Hepatic stellate cell (primary cell): ENCODE results near the gene MT1E.
"Not testable (repeated sequence)": the region's sequence is repeated elsewhere in the genome, so short reads cannot be mapped to it uniquely, and the experiment has no call there.

Source experiments
- DNase-seq: peaks from one replicate; pipeline ENCODE4 v3.0.0; 2011; ENCODE audit warnings: low spot score

Gene MT1E

DNA sequence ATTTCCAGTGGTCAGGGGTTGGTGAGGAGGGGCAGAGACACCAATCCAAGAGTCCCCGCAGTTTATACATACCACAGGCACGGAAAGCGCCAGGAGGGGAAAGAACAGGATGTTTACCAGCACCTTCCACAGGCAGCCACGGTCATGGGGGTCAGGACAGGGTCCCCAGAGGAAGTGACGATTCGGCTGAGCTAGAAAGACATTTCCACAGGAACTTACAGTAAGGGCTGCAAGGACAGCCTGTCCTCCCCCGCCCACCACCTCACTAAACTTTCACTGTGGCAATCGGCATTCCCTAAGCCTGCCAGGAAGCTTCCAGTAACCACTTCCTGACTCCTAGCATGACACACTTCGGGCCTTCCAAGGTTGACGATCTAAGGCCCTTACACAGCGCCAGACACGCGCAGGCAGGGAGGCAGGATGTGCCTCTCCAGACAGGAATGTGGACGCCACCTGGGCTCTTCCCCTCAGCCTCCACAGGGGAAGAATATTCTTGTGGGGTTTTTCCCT, 18.4 kb upstream of the MT1E start:
- DNase-seq, result peak; percentile 89

DNA sequence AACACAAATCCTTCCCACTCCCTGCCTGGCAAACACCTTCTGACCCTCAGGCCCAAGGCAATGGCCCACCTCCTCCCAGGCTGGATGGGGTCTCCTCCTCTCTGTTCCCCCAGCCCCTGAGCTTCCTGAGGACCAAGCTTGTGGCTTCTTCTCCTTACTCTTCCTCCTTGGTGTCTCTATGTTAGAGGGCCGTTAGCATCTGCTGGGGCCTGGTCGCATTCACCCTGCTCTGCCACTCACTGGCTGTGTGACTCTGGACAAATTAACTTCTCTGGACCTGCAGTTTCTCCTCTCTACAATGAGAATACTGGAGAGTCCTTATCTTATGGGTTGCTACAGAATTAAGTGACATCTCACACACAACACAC, 17.9 kb upstream of the MT1E start:
- no peak for DNase-seq

DNA sequence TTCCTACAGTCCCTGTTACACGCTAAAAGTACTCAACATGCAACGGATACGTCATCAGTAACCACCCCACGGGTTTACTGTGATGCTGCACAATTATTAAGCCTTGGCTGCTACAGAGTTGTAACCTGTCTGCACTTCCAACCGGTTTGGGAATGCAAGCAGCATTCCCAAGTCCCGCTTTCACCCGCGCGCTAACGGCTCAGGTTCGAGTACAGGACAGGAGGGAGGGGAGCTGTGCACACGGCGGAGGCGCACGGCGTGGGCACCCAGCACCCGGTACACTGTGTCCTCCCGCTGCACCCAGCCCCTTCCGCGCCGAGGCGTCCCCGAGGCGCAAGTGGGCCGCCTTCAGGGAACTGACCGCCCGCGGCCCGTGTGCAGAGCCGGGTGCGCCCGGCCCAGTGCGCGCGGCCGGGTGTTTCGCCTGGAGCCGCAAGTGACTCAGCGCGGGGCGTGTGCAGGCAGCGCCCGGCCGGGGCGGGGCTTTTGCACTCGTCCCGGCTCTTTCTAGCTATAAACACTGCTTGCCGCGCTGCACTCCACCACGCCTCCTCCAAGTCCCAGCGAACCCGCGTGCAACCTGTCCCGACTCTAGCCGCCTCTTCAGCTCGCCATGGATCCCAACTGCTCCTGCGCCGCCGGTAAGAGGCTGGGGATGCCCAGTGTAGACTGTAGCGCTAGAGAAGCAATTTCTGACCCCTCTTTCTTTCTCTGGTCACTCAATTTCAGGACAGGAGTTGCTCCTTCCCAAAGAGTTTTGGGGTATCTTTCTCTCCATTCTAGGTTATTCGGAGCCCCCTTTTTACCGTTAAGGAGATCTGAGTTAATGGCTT, 17.3 kb upstream of the MT1E start, which contains the start of gene MT2A:
MT2A (plus strand) TSS at position 542 of the 833 bp plus-strand sequence; CDS start at position 614, 72 bp downstream.
- peak; percentile 91 for DNase-seq

DNA sequence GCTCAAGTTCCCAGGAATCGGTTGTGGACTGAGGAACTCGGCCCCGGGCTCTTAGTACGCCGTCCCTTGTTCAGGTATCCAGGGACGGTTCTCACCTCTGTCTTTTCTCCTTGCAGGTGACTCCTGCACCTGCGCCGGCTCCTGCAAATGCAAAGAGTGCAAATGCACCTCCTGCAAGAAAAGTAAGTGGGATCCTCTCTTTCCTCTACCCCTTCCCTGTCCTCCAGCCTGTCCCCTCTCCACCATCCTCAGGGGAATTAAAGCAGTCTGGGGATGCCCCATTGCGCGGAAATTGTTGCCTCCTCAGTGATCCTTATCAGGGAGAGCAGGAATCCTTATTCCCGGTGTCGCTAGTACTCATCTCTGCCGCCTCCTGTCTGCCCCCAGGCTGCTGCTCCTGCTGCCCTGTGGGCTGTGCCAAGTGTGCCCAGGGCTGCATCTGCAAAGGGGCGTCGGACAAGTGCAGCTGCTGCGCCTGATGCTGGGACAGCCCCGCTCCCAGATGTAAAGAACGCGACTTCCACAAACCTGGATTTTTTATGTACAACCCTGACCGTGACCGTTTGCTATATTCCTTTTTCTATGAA, 16.6 kb upstream of the MT1E start:
- DNase-seq, result no peak

DNA sequence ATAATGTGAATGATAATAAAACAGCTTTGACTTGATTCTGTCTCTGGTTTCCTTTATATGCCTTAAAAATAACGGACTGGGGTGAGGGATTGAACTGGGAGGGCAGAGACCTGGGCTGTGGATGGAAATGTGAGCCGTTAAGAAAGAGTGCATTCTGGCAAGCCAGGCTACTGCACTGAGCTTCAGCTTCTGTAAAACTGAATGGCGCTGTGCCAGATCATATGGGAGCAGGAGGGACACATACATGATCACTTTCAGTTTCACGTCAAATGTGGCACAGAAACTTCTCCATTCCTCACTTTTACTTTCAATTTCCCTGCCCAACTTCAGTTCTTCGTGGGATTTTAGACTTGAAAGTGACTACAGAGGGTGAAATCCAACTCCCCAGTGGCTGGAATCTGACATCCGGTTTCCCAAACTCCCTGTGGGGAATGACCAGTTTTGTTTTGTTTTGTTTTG, 16.1 kb upstream of the MT1E start:
- peak; percentile 87 for DNase-seq

DNA sequence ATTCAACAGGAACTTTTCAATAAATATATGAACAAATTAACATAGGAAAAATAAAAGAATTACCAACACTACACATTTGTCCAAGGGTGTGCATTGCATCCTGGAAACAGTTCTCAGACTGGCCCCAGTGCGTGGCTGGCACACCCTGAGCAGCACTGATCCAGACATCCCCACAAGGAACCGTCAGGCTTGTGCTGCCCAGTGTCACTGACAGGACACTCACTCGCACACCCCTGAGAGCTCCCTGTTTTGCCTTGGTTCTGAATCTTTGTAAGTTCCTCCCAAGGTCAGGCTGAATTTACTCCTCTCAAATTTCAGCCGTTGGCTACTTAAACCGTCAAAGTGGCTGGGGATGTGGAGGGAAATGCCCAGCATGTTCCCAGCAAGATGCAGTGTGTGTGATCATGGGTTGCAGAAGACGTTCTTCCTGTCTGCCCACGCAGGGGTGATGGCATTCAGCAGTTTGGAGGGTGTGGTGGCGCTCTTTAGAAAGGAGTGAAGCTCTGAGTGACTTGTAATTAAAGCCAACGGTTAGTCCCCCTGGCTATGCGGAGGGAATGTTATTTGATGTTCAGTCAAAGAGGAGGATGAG, 15.5 kb upstream of the MT1E start:
- DNase-seq, result no peak

DNA sequence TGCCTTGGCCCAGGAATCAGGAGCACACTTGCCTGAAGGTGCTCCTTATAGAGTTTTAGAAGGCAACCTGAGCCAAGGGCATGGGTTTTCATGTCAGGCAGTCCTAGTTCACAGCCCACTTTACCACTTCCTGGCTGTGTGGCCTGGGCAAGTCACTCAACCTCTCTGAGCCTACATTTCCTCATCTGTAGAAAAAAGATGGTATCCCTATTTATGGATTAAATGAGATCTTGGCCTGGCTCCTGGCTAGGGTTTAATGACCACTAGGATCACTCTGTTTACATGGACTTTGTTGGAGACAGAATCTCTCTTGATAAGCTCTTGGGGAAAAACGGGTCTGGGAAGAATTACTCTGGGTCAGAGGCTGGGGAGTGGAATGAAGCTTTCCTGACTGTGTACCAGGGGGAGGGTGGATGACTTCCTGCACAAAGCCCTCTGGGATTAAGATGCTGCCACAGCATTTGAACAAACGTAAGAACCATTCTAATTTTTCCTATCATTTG, 14.9 kb upstream of the MT1E start:
- peak; percentile 58 for DNase-seq

DNA sequence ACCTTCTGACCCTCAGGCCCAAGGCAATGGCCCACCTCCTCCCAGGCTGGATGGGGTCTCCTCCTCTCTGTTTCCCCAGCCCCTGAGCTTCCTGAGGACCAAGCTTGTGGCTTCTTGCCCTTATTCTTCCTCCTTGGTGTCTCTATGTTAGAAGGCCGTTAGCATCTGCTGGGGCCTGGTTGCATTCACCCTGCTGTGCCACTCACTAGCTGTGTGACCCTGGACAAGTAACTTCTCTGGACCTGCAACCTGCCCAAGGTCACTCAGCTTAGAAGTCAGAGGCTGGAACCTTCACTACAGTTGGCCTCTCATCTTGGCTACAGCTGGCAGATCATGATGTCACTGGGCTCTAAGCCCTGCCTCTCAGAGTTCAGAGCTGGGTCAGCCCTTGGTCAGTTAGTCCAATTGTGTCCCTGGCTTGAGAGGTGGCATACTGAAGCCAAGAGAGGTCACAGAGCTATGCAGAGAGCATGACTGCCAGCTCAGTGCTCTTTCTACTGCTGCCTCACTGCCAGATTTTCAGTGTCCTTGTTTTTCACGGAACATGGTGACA, 14.2 kb upstream of the MT1E start:
- no peak for DNase-seq

DNA sequence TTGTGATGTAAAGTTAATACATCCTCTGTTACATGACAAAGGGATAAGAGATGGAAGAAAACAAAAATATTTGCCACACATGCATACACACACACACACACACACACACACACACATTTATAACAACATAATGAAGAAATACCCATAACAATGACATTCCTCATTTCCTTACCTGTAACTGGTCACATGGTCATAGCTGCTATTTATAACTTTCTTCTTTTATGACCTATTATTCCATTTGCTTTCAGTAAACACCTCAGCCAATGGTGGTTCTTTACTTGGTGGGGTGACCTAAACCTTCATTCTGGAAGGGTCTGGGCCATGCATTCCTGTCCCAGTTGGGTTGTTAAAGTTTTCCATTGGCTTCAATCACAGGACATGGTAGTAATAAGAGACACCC, 11.9 kb upstream of the MT1E start:
- DNase-seq, result no peak

DNA sequence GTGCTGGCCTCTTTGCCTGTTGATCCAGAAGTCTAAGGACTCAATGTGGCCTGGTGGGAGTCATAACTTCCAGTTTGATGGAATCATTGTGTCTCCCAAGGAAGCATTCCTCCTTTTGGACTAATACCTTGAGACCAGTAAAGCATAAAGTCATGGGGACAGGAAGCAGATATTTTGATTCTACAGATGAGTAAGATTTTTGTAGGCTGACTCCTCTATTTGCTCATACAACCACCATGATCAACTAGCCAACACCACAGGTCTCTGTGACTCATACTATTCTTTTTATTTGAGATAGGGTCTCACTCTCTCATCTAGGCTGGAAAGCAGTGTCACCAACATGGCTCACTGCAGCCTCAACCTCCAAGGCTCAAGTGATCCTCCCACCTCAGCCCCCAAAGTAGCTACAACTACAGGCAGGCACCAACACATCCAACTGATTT, 11.0 kb upstream of the MT1E start:
- DNase-seq, result peak; percentile 52

DNA sequence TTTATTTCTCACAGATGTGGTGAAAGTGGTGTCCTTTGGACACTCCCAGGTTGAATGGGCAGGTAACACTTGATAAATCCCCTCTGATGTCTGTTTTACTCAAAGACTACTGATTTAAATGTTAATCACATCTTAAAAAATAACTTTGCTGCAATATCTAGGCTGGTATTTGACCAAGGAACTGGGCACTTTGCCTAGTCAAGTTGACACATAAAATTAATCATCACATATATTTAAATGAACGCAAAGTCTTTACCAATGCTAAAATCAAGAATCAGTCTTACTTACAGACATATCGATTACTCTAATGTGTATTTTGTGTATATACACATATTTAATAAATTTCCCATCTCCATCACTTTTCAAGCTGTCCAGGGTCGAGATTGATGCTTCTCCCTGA, 10.2 kb upstream of the MT1E start:
- no peak for DNase-seq

DNA sequence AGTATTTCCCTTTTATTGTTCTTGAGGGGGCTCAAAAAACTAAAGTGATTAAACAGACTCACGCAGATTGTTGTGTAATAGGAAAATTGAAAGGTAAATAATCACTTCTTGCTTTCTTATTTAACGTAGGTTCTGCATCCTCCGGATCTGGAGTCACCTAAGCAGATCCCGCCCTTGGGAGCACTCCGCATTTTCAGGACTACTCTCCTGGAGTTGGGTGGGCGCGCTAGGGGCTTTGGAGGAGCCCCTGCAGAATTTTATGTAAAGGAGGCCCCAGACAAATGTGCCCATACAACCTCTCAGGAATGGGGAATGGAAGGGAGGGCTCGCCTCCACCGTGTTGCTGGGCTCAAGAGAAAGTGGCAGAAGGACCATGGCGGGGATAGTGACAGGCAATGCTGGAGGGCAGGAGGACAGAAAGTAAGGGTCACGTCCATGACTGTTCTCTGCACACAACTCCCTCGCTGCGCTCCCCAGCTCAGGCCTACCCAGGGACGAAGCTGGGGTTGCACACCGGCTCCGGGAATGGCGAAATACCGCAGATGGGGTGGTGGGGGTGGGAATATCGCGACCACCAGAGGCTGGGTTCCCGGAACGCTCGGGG, 8.9 kb upstream of the MT1E start:
- DNase-seq, result no peak

DNA sequence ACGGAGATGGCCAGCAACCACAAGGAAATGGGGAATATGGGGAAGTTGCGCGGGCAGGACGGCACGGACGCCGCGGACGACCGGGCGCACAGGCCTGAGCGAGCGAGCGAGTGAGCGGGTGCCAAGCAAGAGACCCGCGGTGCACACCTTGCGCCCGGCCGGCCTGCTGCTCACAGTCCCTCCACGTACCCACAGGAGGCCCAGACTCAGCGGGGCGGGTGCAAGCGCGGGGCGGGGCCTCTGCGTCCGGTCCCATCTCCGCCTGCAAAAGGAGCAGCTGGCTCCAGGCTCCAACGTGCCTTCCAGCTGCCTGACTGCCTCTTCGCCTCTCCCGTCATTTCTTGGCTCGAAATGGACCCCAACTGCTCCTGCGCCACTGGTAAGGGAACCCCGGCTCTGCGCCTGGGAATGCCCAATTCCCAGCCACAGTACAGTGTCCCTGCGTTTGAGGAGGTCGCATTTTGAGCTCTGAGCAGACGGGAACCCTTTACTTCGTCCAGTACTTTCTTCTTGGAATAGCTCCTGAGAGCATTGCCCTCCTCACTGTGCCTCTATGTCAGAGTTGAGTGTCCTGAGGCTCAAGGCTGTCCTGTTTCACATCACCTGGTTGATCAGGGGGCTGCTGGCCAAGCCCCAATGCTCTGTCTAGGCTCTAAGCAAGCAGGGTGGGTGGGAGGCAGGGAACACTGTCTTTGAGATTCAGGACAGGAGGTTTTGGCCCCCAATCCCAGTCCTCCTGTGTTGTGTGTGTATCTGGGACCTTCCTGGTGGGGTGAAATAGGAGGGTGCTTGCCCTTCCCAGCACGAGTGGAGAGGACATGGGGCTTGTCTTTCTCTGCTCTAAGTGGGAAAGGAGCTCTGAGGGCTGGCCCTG, 8.1 kb upstream of the MT1E start:
- peak; percentile 67 for DNase-seq

DNA sequence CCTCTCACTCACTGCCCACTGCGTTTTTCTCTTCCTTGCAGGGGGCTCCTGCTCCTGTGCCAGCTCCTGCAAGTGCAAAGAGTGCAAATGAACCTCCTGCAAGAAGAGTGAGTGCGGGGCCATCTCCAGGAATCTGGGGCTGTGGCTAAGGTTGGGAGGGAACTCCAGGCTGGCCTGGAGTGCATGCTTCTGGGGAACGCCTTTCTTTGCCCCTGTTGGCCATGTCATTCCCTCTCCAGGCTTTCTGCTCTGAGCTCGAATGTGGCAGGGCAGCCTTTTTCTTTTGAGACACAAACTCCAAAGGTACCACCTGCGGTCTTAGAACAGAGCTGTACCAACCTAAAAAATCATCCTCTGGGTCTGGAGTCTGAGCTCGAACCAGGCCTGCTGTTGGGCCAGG, 7.4 kb upstream of the MT1E start:
- DNase-seq, result no peak

DNA sequence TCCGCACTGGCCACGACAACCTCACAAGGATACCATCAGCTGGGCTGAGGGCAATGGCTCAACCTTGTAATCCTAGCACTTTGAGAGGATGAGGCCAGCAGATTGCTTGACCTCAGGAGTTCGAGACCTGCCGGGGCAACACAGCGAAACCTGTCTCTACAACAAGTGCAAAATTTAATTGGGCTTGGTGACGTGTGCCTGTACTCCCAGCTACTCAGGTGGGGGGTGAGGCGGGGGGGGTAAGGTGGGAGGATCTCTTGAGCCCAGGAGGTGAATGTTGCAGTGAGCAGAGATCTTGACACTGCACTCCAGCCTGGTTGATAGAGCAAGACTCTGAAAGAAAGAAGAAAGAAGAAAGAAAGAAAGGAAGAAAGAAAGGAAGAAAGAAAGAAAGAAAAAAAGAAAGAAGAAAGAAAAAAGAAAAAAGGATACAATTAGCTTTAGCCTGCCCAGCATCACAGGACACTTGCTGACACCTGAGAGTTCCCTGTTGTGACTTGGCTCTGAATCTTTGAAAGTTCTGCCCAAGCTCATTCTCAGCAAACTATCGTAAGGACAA, 5.2 kb upstream of the MT1E start:
- DNase-seq, result no peak

DNA sequence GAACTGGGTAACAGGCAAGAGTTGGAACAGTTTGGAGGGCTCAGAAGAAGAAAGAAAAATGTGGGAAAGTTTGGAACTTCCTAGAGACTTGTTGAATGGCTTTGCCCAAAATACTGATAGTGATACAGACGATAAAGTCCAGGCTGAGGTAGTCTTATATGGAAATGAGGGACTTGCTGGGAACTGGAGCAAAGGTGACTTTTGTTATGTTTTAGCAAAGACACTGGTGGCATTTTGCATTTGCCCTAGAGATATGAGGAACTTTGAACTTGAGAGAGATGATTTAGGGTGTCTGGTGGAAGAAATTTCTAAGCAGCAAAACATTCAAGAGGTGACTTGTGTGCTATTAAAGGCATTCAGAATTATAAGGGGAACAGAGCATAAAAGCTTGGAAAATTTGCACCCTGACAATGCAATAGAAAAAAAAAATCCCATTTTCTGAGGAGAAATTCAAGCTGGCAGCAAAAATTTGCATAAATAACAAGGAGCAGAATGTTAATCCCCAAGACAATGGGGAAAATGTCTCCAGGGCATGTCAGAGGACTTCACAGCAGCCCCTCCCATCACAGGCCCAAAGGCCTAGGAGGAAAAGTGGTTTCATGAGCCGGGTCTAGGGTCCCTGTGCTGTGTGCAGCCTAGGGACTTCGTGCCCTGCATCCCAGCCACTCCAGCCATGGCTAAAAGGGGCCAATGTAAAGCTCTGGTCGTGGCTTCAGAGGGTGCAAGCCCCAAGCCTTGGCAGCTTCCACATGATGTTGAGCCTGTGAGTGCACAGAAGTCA, 3.7 kb upstream of the MT1E start:
- not testable (repeated sequence) for DNase-seq

DNA sequence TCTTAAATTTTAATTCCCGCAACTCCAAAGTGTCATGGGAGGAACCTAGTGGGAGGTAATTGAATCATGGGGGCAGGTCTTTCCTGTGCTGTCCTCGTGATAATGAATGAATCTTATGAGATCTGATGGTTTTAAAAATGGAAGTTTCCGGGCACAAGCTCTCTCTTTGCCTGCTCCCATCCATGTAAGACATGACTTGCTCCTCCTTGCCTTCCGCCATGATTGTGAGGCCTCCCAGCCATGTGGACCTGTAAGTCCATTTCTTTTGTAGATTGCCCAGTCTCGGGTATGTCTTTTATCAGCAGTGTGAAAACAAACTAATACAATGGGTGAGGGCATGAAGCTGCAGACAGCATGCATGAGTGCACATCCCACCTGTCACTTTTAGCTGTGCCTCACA, 2.4 kb upstream of the MT1E start:
- not testable (repeated sequence) for DNase-seq

DNA sequence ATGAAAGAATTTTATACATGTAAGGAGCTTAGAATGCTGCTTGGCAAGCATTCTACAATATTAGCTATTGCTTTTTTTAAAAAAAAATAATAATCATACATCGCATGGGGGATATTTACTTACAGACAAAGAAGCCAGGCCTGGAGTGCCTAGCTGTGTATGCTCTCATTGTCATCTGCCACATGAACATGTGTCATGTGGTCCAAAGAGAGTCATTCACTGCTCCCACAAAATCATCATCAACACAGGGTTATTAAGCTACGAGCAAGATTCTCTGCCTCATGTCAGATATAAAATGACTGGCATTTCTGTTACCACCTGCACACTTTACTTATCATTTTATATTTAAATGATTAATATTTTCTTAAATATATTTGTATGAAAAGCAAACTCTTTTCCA, 1.9 kb upstream of the MT1E start:
- DNase-seq, result no peak

DNA sequence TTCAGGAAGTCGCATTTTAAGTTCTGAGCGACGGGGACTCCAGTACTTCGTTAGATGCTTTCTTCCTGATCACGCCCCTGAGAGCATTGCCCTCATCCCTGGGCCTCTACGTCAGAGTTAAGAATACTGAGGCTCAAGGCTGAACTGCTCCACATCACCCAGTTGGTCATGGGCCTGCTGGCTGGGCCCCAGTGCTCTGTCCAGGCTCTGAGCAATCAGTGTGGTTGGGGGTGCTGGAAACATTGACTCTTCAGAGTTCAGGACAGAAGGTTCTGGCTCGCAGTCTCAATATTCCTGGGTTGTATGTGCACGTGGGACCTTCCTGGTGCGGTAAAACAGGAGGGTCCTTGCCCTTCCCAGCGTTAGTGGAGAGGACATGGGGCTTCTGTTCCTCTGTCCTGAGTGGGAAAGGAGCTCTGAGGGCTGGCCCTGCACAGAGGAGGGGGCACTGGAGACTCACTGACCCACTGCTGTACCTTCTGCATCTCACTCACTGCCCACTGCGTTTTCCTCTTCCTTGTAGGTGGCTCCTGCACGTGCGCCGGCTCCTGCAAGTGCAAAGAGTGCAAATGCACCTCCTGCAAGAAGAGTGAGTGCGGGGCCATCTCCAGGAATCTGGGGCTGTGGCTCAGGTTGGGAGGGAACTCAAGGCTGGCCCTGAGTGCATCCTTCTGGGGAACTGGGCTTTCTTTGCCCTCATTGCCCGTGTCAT, 518 bp downstream of the MT1E start:
- peak; percentile 71 for DNase-seq
